Ovary (tissue), 9 donors: ENCODE results near the gene CACNG3. TPM values are rescaled to one million over a fixed set of nuclear protein-coding genes. Genes with fewer than 3 reads are reported as not detected.

ENCODE experiments used
- DNase-seq, 5 donors: peaks; one replicate each; pipeline ENCODE4 v3.0.0-alpha.2; 2019 to 2020
- H3K27ac ChIP-seq, 2 donors: fragments of 200-600 bp; one replicate each; pipeline versions ENCODE4 v1.5.1 to v1.8.0; 2019 to 2022
- H3K27me3 ChIP-seq: fragments of 200-600 bp; one replicate; pipeline ENCODE4 v1.8.0; 2022
- H3K36me3 ChIP-seq: fragments of 200-600 bp; sonication (generic); one replicate; pipeline ENCODE4 v1.5.1; 2019
- H3K4me1 ChIP-seq: one replicate; pipeline ENCODE4 v1.8.1; 2013; ENCODE audit warnings: mild to moderate bottlenecking, moderate library complexity; ENCODE audit not compliant: insufficient read depth
- H3K4me3 ChIP-seq: fragments of 200-600 bp; sonication (generic); one replicate; pipeline ENCODE4 v1.5.1; 2017
- H3K9me3 ChIP-seq, 2 donors: fragments of 200-600 bp in 1 of 2; sonication (generic) in 1 of 2; one replicate each; pipeline versions ENCODE4 v1.5.1 to v1.8.1; 2013 to 2019; ENCODE audit warnings: mild to moderate bottlenecking in 1 of 2, moderate library complexity in 1 of 2
- EP300 ChIP-seq: sonication (generic); formaldehyde crosslinking; IDR thresholded peaks from one replicate; pipeline ENCODE4 v1.6.1; 2017; ENCODE audit warnings: antibody characterized with exemption
- POLR2A ChIP-seq: fragments of 450-650 bp; IDR thresholded peaks from one replicate; pipeline ENCODE4 v1.6.1; 2017; ENCODE audit warnings: antibody characterized with exemption, mild to moderate bottlenecking, moderate library complexity
- WGBS, 3 donors: extraction: QIAGEN DNeasy Blood & Tissue Kit in 1 of 3; methylation state at CpG; one replicate each; pipeline versions ENCODE4 v1.1.5 to v1.1.7; 2013 to 2017; 5-methylcytosine and 5-hydroxymethylcytosine counted together
- intact Hi-C, 4 donors: fragments of 100-400 bp; cut with DNase I; formaldehyde crosslinking; loops; one replicate each; pipeline versions ENCODE4 v1.11.0 to v1.15.1; 2022 to 2023
- polyA plus RNA-seq, 2 donors: library from polyadenylated mRNA; stranded (reverse); fragments of 200-250 nt in 1 of 2; fragments of 350-450 nt in 1 of 2; fragmentation: Illumina TruSeq in 1 of 2; extraction: RNeasy Lipid Tissue Mini Kit (QIAGEN cat#74804) in 1 of 2; gene quantifications; one replicate each; pipeline ENCODE4 v1.2.3, GENCODE V29; 2013 to 2014
- total RNA-seq, 7 donors: library from RNA; depleted of rRNA in 2 of 7; stranded (reverse); fragments of >200 nt in 2 of 7; fragmentation: NEBNext Ultra II Directional in 3 of 7; extraction: Animal tissue kit (Norgen Biotek cat#: 25700) in 3 of 7; gene quantifications; one replicate each; pipeline versions ENCODE4 v1.1.0 to v1.2.4, GENCODE V29; 2016 to 2023
- TF ChIP-seq, protein P1 (sequence below), 3 donors: fragments of 450-650 bp in 2 of 3; fragments of 200-600 bp in 1 of 3; IDR thresholded peaks; one replicate each; pipeline versions ENCODE4 v1.5.1 to v1.8.0; 2016 to 2022; ENCODE audit warnings: antibody characterized with exemption in 3 of 3, mild to moderate bottlenecking in 1 of 3
- donor health status: DM: no; HTN: no; CAD: no; lungs with moderate emphysema.
- donor health status: DM: no; HTN: no; CAD: no.
- donor health status: Bipolar disorder and iron deficiency.
- donor health status: DM: yes; HTN: yes; CAD: no.
- donor health status: DM: no; HTN: no; CAD: no.
- donor health status: DM: yes; HTN: yes; CAD: no.

Gene CACNG3
- total and polyA plus RNA-seq, 9 donors, result not detected

- 58 to 67% (median 63%) methylated on average over 8 of the region's 8 CpGs for WGBS, 3 donors
- H3K9me3 ChIP-seq, result no peaks in the 10 kb centered on the region
- intact Hi-C loops, result no loop called here
- no peaks in the 10 kb centered on the region for H3K4me1 ChIP-seq
- H3K27ac ChIP-seq, result no peak overlapping the region
- no peaks in the 10 kb centered on the region for H3K27me3 ChIP-seq
- no peak for DNase-seq
- no peak overlapping the region for H3K4me3 ChIP-seq
- no peaks in the 10 kb centered on the region for H3K36me3 ChIP-seq
- TF ChIP-seq, protein P1, sequence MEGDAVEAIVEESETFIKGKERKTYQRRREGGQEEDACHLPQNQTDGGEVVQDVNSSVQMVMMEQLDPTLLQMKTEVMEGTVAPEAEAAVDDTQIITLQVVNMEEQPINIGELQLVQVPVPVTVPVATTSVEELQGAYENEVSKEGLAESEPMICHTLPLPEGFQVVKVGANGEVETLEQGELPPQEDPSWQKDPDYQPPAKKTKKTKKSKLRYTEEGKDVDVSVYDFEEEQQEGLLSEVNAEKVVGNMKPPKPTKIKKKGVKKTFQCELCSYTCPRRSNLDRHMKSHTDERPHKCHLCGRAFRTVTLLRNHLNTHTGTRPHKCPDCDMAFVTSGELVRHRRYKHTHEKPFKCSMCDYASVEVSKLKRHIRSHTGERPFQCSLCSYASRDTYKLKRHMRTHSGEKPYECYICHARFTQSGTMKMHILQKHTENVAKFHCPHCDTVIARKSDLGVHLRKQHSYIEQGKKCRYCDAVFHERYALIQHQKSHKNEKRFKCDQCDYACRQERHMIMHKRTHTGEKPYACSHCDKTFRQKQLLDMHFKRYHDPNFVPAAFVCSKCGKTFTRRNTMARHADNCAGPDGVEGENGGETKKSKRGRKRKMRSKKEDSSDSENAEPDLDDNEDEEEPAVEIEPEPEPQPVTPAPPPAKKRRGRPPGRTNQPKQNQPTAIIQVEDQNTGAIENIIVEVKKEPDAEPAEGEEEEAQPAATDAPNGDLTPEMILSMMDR (IDR thresholded peaks at IDR 0.05), result no peak
- TF ChIP-seq EP300, result no peak
- TF ChIP-seq POLR2A, result no peak
These were observed 93.2 kb downstream of the CACNG3 start for GRCh38 chr16:24349320-24349719.

DNA sequence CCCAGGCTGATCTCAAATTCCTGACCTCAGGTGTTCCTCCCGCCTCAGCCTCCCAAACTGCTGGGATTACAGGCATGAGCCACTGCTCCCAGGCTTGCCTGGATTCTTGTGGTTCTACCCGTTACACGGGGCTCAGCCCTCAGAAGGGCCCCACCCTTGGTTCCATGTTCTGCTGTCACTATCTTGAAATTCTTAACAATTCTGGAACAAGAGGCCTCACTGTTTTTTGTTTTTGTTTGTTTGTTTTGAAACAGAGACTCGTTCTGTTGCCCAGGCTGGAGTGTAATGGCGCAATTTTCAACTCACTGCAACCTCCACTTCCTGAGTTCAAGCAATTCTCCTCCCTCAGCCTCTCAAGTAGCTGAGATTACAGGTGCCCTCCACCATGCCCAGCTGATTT, 96.6 kb downstream of the CACNG3 start:
- TF ChIP-seq EP300, result no peak
- H3K27me3 ChIP-seq, result no peaks in the 10 kb centered on the region
- H3K4me1 ChIP-seq, result no peaks in the 10 kb centered on the region

GRCh38 chr16:24353622-24354021, 97.5 kb downstream of the CACNG3 start:
- intact Hi-C loops, result no loop called here

More for the DNA sequence above, 96.6 kb downstream of the CACNG3 start:
- Histone ChIP-seq H3K9me3 (no peaks in the 10 kb centered on the region), H3K27ac (no peak overlapping the region), H3K4me3 (no peak overlapping the region), H3K36me3 (no peaks in the 10 kb centered on the region)
- 68 to 76% (median 70%) methylated on average over 5 of the region's 5 CpGs for whole genome bisulfite sequencing, 3 donors
- no peak for DNase-seq
- intact Hi-C loops, result no loop called here

DNA sequence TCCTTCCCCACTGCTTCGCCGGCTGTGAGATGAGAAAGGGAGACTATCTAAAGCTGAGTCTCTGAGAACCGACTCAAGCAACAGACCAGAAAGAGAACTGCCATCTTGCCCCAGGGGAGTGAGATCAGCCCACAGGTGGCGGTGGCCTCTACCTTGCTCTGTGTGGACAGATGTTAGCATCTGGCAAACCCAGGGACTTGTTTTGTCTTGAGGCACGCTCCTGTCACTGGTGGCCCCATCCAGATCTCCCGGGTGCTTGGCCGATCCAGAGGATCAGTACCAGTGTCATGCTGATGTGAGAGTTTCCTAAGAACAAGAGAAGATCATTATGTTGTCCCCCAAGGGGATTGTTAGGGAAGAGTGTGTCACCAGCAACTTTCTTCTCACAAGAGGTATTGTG, 101.4 kb downstream of the CACNG3 start:
- Histone ChIP-seq H3K36me3 (no peaks in the 10 kb centered on the region), H3K9me3 (no peaks in the 10 kb centered on the region), H3K27me3 (no peaks in the 10 kb centered on the region), H3K4me3 (no peak overlapping the region), H3K27ac (no peak overlapping the region), H3K4me1 (no peaks in the 10 kb centered on the region)
- no peak for TF ChIP-seq POLR2A
- TF ChIP-seq, protein P1 (IDR thresholded peaks at IDR 0.05), result no peak
- TF ChIP-seq EP300, result no peak
- 73 to 85% (median 74%) methylated on average over 7 of the region's 7 CpGs for WGBS, 3 donors
- no peak for DNase-seq
- intact Hi-C loops, result no loop called here

More at GRCh38 chr16:24353622-24354021, 97.5 kb downstream of the CACNG3 start:
- WGBS, 3 donors, result 56 to 79% (median 63%) methylated on average over 5 of the region's 5 CpGs
- TF ChIP-seq POLR2A, result no peak
- TF ChIP-seq, protein P1 (IDR thresholded peaks at IDR 0.05), result no peak
- Histone ChIP-seq H3K36me3 (no peaks in the 10 kb centered on the region), H3K4me1 (no peaks in the 10 kb centered on the region), H3K27ac (no peak overlapping the region), H3K27me3 (no peaks in the 10 kb centered on the region), H3K9me3 (no peaks in the 10 kb centered on the region), H3K4me3 (no peak overlapping the region)
- no peak for DNase-seq

GRCh38 chr16:24358117-24358516, 102.0 kb downstream of the CACNG3 start:
- intact Hi-C loops, result no loop called here
- TF ChIP-seq POLR2A (no peak), EP300 (no peak)
- TF ChIP-seq, protein P1 (IDR thresholded peaks at IDR 0.05), result no peak
- Histone ChIP-seq H3K4me1 (no peaks in the 10 kb centered on the region), H3K9me3 (no peaks in the 10 kb centered on the region), H3K4me3 (no peak overlapping the region), H3K27ac (no peak overlapping the region), H3K36me3 (no peaks in the 10 kb centered on the region), H3K27me3 (no peaks in the 10 kb centered on the region)
- WGBS, 3 donors, result 62 to 69% (median 66%) methylated on average over 5 of the region's 5 CpGs
- no peak for DNase-seq
